ENCODE measurements around the gene AFF4.

DNA sequence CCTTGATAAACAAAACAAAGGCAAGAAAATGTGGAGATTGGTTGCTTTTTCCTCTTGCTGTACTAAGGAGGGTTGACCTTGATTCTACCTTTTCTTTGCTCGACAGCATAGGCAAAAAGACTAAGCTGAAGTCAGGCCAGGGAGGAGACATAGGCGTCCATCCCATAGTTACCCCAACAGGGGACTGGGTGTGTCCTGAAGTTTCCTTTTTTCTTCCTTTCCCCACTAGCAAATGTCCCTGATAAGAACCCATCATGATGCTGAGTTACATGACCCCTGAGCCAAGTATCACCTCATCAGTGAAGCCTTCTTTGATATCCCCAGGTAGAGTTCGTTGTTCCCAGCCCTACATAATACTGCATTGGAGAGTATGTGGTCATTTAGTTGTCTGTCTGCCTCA, 123.1 kb downstream of the AFF4 start:
- no peak for TF ChIP-seq POLR2AphosphoS5 (IDR thresholded peaks at IDR 0.05; ENCODE audit: low read depth, low read length)
- TF ChIP-seq POLR2A (IDR thresholded peaks at IDR 0.05; ENCODE audit: low read depth, low read length): no peak

All from GM12892 (cell line).